ENCODE data around the gene CHTF18. TPM values are rescaled to one million over a fixed set of nuclear protein-coding genes. Genes with fewer than 3 reads are reported as not detected.

CHTF18 gene
- total RNA-seq, 6 donors from 2014 or later, result 4.1 to 39.8 (median 17.9) TPM

GRCh38 chr16:778447-778846, 10.0 kb upstream of the CHTF18 start:
- TF ChIP-seq POLR2A (IDR thresholded peaks at IDR 0.05) (no peak), CTCF (IDR thresholded peaks at IDR 0.05) (no peak), POLR2AphosphoS5 (IDR thresholded peaks at IDR 0.05) (no peak), EP300 (IDR thresholded peaks at IDR 0.05) (no peak)
- Histone ChIP-seq H3K4me3 (no peak overlapping the region), H3K9me3 (no peaks in the 10 kb centered on the region), H3K27ac (no peak overlapping the region), H3K4me1 (peaks cover 0 to 6% (median 2%) of the 10 kb centered on the region in 4 donors), H3K36me3 (no peaks in the 10 kb centered on the region), H3K27me3 (peaks cover 0 to 5% (median 0%) of the 10 kb centered on the region in 4 donors)
- 77 to 80% methylated on average over 11 of the region's 11 CpGs for WGBS, 2 donors
- DNase-seq (peak in 1 of 2 donors; percentile 75), ATAC-seq (ENCODE audit: low FRiP score in 2 of 2) (no peak)

GRCh38 chr16:778909-779527, 9.4 kb upstream of the CHTF18 start:
- peaks cover 0 to 12% (median 5%) of the 10 kb centered on the region in 4 donors for H3K4me1 ChIP-seq
- no peaks in the 10 kb centered on the region for H3K36me3 ChIP-seq
- H3K27ac ChIP-seq, result no peak overlapping the region
- ATAC-seq (ENCODE audit: low FRiP score in 2 of 2) (no peak), DNase-seq (no peak)
- WGBS, 2 donors, result 78 to 88% methylated on average over 6 of the region's 6 CpGs
- H3K4me3 ChIP-seq, result no peak overlapping the region
- H3K27me3 ChIP-seq, result peaks cover 0 to 5% (median 0%) of the 10 kb centered on the region in 4 donors
- no peaks in the 10 kb centered on the region for H3K9me3 ChIP-seq
- TF ChIP-seq EP300 (IDR thresholded peaks at IDR 0.05), result no peak
- TF ChIP-seq POLR2A (IDR thresholded peaks at IDR 0.05), result no peak
- no peak for TF ChIP-seq CTCF (IDR thresholded peaks at IDR 0.05)
- TF ChIP-seq POLR2AphosphoS5 (IDR thresholded peaks at IDR 0.05), result no peak

- TF ChIP-seq CTCF (IDR thresholded peaks at IDR 0.05) (no peak), POLR2A (IDR thresholded peaks at IDR 0.05) (no peak), EP300 (IDR thresholded peaks at IDR 0.05) (no peak), POLR2AphosphoS5 (IDR thresholded peaks at IDR 0.05) (no peak)
- no peak for ATAC-seq (ENCODE audit: low FRiP score in 2 of 2)
- Histone ChIP-seq H3K4me3 (no peak overlapping the region), H3K36me3 (no peaks in the 10 kb centered on the region), H3K4me1 (peaks cover 0 to 14% (median 5%) of the 10 kb centered on the region in 4 donors), H3K27ac (no peak overlapping the region), H3K9me3 (no peaks in the 10 kb centered on the region), H3K27me3 (peaks cover 0 to 3% (median 0%) of the 10 kb centered on the region in 4 donors)
- DNase-seq, result peak in 1 of 2 donors; percentile 61
- 69 to 78% methylated on average over 9 of the region's 13 CpGs for WGBS, 2 donors
Measured at GRCh38 chr16:779561-779960, 8.9 kb upstream of the CHTF18 start.

DNA sequence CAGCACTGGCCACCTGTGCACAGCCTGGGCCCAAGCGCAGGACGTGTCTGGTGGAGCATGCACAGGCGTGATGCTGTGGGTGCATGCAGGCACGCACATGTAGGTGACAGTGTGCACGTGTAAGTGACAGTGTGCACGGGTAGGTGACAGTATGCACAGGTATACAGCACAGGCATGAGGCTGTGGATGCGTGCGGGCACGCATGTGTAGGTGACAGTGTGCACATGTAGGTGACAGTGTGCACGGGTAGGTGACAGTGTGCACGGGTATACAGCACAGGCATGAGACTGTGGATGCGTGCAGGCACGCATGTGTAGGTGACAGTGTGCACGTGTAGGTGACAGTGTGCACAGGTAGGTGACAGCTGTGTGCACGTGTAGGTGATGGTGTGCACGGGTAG, 8.1 kb upstream of the CHTF18 start:
- no peaks in the 10 kb centered on the region for H3K27me3 ChIP-seq
- H3K4me3 ChIP-seq, result no peak overlapping the region
- no peak for ATAC-seq (ENCODE audit: low FRiP score in 2 of 2)
- H3K36me3 ChIP-seq, result peaks cover 0 to 4% (median 0%) of the 10 kb centered on the region in 4 donors
- no peaks in the 10 kb centered on the region for H3K9me3 ChIP-seq
- peaks cover 0 to 14% (median 5%) of the 10 kb centered on the region in 4 donors for H3K4me1 ChIP-seq
- no peak overlapping the region for H3K27ac ChIP-seq
- no peak for TF ChIP-seq POLR2AphosphoS5 (IDR thresholded peaks at IDR 0.05)
- no peak for TF ChIP-seq CTCF (IDR thresholded peaks at IDR 0.05)
- TF ChIP-seq EP300 (IDR thresholded peaks at IDR 0.05), result no peak
- TF ChIP-seq POLR2A (IDR thresholded peaks at IDR 0.05), result no peak
- 85% methylated on average over 16 of the region's 16 CpGs for WGBS, 2 donors
- no peak for DNase-seq
